SHP77 (cell line): Measurements from ENCODE around the gene DRICH1.
"Not testable (repeated sequence)": the region's sequence is repeated elsewhere in the genome, so short reads cannot be mapped to it uniquely, and the experiment has no call there.

ENCODE experiments used
- DNase-seq, 2 experiments: peaks; one replicate each; lab custom pipeline; 2025; lab: John Stamatoyannopoulos, UW

The DRICH1 gene, protein sequence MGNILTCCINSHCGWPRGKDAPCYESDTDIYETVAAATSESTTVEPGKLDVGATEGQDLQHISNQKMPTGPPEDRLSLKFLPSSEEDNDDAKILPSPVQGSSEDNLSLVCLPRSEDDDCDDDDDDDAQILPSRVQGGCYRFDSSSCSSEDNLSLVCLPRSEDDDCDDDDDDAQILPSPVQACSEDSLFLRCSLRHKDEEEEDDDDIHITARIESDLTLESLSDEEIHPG

DNA sequence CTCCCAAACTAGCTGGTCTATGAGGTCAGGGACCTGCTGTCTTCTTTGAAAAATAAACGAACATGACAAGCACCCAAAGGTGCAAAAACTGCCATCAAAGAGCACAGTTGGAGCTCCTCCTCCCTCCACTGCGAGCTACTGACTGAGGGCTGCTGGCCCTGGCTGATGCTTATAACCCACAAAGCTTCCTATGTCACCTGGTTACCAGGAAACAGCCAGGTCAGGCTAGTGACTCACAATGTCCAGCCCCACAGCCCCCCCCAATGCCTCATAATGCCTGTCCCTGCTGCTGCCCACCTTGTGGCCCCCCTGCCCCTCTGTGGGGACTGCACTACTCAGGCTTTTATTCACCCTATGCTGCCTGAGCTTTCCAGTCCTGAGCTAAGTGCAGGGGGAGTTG lies at the start of gene DRICH1:
DRICH1 (minus strand) TSS at position 144 of the 400 bp plus-strand sequence. CDS start 298 bp downstream, outside the sequence.
- DNase-seq = no peak

DNA sequence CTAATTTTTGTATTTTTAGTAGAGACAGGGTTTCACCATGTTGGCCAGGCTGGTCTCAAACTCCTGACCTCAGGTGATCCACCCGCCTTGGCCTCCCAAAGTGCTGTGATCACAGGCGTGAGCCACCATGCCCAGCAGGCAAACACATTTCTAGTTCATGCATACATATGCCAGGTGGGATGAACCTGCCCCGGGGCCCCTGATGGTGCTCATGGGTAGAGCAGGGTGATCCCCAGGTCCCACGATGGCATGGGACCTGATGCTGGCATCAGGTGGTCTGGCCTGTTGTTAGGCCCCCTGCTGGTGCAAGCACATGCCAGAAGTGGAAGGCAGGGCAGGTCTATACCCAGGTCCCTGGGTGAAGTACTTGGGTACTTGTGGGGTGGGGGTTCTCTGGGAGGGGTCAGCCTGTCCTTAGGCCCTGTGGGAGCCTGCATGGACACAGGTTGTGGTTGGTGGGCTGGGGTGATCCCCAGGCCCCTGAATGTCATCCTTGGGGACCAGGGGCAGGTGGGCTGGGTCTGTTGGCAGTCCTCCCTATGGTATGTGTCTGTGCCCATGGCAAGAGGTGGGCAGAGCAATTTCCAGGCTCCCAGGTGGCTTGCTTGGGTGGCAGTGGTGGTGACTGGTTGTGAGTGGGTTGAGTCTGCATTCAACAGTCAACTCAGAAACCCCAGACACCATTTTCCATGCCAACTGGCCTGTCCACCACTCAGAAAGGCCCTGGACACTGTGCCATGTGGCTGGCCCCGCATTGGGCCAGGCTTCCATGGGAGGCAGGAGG lies 49.1 kb upstream of the DRICH1 start:
- no peak for DNase-seq

DNA sequence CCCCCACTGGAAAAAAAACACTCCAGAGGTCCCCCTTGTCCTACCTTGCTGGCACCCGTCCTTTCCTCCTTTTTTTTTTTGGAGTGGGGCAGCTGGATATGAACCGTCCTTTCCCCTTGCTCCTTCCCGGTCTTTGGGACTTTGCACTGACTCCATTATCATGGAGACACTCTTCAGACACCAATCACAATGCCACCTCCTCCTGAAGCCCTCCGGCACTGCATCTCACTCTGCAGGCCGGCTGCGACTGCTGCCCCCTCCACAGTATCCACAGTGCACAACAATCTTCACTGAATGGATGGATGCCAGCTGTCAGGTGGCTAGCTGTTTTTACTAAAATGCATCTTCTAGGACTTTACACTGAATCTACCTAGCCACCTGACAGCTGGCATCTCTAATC lies 46.0 kb upstream of the DRICH1 start:
- no peak for DNase-seq

DNA sequence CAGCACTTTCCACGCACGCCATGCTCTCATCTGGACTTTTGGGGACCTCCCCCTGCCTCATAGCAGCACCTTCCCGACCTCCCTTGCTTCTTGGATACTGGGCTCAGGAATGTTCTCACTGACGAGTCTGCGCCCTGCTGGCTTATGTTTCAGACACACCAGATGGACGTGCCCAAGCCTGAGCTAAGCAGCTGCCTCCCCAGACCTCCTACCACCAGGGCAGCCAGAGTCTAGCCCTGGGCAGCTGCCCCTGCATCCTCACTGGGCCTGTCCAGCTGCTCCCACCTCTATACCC lies 45.5 kb upstream of the DRICH1 start:
- no peak for DNase-seq

DNA sequence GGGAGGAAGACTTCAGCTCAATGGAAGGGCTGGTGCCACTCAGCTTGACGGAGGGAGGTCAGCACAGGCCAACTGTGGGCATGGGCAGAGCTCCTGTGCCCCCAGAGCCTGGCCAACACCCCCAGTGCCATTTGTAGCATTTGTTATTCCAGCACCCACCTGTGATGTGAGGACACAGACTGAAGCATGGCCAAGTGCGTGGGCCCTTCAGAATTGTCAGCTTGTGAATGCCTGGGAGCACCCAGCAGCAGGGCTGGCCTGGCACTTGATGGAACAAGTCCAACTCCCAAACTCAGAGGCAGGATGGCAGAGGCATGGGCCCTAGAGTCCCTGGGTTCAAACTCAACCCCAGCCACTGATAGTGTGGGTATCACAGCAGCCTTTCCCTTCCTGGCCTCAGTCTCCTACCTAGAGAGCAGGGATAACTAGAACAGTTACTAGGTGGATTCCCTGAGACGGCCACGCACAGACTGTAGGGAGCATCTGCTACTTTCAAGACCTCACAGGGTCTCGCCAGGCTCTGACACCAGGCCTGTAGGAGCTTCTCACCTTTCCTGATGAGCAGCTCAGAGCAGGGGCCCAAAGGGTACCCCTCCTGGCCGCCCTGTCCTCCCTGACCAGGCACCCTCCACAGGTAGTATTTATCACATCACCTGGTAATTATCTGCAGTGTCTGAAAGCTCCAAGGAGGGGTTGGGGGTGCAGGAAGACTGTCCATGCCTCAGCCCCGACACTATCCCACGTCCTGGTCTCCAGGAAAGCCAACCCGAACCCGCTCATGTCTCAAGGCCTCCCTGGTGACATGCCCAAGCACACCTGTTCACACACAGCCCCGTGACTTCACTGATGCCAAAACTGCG lies 45.0 kb upstream of the DRICH1 start:
- not testable (repeated sequence) for DNase-seq

DNA sequence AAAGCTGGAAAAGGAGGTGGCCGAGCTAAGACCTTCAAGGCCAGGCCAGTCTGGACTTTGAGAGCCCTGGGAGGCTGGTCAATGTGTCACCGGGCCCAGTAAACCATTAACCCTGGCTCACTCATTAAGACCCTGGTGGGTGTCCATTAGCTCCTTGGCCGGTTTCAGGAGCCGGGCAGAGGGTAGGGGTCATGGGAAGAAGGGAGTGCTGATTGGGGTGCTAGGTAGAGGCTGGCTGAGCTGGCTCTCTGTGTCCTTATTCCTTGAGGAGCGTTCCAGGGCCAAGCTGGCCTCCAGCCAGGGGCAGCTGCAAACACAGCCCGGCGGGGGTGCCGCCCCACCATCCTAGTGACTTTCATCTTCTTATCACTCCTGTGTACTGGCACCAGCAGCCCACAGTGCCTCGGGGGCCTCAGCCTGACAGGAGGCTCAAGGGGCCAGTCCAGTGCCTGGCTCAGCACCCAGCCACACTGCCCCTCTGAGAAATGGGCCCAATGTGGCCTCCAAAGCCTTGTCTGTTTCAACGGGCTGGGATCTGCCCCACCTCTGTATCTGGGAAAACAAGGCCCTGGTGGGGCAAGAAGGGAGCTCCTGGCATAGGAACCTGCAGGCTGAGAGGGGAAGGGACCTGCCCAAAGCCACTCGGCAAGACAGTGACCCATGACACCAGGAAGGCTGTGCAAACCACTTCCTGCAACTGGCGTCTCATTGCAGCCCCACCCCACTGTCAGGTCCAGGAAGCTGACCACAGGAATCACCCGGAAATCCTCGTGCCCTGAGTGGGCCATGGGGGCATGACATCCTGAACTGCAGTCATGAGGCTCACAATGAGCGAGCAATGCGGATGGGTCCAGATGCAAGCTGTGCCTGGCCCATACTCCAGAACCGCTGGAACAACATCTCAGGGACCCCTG lies 43.6 kb upstream of the DRICH1 start:
- DNase-seq = no peak

DNA sequence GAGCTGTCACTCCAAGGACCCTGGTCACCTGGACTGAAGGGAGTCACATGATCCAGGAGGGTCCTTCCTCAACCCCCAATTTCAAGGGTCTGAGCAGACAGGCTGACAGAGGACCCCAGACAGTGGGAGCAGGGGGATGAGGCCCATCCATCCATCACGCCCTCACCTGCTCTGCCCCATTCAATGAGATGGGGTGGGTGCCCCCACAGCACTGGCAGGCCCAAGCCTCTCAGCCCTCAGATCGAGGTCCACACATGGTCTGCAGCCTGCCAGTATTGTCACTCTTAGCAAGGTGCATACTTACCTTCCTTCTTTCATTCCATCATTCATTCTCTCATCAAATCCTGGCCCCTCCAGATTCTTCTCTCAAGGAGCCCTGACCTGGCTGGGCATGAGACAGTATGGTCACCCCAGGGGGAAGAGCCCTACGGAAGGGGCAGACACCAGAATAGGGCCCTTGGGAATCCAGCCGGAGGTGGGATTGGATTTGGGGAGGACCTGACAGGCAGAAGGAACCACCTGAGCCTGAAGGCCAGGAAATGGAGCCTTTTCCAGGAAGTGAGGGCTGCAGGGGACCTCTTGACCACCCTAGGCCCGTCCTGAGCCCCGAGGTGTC lies 42.9 kb upstream of the DRICH1 start:
- not testable (repeated sequence) for DNase-seq

DNA sequence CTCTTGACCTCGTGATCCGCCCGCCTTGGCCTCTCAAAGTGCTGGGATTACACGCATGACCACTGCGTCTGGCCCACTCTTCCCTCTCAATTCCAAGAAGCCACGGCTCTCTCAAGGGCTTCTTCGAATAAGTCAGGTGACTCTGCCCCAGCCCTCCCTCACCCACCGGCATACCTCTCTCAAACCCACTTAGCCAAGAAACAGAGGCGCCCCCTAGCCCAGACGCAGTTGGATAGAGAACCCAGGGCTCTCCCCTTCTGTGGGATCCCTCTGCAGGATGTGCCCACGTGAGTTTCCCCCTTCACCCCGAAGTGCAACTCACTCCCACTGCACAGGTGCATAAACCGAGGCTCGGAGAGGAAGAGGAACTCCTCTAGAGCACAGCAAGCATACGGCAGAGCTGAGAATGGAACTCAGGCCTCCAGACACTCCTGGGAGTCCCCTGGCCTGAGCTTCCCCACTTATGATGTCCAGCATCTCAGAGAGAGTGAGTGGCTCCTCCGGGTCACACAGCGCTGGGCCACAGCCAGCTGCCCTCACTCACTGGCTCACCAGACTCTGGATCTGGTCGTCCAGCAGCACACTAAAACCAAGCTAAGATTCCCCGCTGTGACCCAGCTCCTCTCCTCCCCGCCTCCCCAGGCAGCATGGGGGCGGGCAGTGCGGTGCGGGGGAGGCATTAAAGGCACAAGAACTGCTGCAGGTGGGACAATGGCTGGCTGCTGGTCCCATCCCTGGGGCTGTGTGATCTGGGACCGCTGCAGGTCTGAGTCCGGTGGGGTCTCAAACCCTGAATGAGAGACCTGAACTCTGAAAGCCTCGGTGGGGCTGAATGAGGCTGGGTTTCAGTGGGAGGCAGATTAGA lies 41.9 kb upstream of the DRICH1 start:
- no peak for DNase-seq

DNA sequence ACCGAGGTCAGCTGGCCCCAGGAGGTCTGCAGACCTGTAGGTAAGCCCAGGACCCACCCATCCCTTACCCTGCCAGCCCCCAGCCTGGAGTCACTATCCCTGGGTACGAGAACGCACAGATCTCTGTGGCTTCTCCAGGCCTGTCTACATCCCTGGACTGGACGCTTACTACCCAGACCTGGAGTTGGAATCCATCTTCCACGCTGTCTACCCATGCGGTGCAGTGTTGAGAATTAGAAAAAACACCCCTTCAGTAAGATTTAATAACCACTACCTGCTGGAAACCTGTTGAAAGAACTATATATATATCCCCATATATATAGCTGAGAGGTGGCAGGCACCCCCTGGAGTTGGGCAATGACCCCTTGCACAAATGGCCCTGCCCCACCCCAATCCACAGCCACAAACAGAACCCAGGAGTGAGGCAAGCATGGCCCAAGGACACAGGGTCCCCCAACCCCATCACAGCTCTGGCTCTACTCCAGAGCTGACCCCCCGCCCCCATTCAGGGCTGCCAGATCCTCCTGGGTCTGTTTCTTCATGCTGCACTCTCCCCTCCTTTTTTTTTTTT lies 41.0 kb upstream of the DRICH1 start:
- no peak for DNase-seq

DNA sequence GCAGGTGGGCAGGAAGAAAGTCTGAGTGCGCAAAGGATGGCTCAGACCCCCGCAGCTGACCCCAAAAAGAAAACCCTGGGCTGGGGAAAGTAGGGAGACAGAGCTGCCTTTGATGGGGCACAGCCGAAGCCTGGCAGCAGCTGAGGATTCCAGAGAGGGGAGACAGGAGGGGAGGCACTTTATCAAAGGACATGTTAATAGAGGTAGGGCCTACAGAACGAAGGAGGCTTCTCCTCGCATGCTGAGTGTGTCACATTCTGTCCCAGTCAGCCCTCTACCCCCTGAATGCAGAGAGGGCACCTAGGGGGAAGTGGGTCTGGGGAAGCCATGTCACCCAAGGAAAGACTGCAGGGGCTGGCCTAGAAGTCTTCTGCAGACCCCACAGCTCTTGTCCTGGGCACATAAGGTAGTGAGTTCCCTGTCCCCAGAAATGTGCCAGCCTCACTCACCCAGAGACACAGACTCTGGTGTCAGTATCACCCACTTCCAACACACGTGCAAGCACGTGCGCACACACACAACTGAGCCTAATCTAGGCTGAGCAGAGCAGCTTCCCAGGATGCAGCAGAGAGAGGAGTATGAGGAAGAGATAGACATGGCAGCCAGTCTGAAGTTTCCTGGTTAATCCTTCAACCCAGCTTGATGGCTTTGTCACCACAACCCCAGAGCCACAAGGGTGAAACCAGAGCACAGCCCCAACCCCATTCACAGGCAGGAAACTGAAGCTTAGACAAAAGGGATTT lies 40.4 kb upstream of the DRICH1 start:
- DNase-seq = not testable (repeated sequence)

DNA sequence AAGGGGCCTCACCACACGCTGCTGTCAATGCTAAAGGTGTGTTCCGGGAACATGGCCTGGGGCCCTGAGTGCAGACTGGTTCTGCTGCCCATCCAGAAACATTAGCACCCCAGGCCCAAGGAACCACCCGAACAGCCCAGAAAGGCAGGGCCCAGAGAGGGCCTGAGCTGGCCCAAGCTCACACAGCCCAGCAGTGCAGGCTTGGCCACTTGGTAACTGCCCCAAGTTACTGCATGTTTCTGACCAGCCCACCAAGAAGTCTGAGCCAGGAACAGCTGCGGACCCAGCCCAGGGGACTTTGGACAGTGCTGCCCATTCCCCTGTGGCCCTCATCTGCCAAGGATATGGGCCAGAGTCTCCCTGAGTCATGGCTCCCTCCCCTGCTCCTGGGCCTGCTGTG lies 39.3 kb upstream of the DRICH1 start:
- not testable (repeated sequence) for DNase-seq

DNA sequence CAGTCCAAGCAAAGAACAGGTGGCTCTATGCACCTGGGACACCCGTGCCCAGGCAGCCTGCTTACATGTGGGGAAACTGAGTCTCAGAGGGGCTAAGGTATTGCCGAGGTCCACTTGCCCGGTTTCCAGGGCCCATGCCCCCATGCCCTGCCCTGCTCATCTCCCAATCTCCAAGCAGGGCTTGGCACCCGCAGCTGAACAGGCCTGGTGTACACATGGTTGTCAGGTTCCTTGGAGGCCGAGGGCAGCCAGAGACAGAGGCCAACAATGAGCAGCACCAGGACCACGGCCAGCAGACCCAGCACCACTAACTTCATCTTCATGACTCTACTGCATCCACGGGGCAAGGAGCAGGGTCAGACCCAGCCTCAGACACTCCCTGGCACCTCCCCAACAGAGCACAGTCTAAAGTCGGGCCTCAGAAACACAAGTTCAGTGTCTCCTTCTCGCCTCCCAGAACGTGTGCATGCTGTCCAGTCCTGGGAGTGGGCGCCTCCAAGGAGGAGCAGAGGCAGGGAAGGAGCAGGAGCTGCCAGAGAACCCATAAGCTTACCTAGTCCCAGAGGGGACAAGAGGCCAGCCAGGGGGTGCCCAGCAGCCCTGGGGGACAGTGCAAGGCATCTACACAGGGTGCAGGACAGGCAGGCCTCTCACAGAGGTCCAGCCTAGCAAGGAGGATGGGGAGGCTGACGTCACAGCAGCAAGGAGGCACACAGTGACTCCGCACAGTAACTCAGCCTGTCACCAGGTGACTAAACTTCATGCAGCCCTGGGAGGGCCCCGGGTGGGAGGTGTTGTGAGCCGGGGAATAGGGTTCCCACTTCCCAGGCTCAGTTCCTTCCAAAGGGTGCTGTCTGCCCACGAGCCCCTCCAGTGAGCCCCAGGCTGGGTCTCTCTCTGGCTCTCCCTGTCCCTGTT lies 38.5 kb upstream of the DRICH1 start:
- no peak for DNase-seq

DNA sequence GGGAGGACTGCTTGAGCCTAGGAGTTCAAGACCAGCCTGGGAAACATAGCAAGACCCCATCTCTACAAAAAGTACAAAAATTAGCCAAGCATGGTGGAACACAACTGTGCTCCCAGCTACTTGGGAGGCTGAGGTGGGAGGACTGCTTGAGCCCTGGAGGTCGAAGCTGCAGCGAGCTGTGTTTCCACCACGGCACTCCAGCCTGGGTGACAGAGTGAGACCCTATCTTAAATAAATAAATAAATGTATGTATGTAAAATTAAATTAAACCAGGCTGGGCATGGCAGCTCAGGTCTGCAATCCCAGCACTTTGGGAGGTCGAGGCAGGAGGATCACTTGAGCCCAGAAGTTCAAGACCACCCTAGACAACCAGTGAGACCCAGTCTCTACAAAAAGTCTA lies 28.3 kb upstream of the DRICH1 start:
- DNase-seq = not testable (repeated sequence)

DNA sequence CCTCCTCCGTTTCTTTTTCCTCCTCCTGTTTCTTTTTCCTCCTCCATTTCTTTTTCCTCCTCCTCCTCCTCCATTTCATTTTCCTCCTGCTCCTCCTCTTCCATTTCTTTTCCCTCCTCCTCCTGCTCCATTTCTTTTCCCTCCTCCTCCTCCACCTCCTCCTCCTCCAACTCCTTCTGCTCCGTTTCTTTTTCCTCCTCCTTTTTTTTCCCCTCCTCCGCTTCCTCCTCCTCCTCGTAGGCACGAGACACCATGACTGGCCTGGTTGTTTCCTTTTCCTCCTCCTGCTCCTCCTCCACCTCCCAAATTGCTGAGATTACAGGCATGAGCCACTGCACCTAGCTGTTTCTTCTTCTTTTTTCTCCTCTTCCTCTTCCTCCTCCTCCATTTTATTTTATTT lies 25.6 kb upstream of the DRICH1 start:
- no peak for DNase-seq

DNA sequence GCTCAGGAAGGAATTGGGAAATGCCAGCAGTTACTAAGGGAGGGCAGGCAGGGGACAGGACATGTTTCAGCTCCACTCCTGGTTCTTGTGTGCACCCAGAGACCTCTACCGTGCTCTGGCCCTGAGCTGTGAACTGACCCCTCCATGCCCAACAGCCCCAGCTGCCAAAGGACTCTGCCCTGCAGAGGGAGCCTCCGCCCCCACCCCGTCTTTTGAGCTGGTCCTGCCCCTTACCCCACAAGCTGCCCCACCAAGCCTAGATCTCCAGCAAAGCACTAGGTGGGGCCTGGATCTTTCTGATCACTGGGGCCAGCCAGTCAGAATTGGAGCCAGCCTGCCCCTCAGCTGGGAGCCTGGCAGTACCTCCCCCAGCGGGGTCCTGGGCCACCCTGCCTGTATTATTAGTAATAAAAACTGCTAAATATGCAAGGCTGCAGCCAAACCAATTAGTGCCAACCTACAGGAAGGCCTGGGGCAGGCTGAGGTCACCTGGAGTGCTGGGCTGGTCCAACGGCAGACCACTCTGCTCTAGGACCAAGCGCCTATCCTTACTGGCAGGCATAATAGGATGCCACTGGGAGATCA lies 23.9 kb upstream of the DRICH1 start:
- DNase-seq = no peak

DNA sequence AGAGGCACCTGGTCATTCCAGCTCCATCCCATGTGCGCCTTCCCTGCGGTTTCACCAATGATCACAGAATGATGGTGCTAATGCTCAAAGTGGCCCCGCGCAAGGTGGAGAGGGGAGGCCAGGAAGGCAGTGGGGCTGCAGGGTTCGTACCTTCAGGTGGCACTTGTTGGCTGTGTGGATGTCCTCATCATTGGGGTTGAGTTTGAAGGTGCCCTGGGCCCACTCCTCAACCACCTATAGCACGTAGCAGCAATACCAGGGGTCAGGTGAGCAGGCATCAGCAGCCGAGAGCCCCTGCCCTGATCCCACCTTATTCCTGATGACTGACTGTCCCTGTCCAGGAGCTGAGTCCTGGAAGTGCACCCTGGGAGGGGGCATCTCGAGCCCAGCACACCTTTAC lies 20.6 kb upstream of the DRICH1 start:
- no peak for DNase-seq

DNA sequence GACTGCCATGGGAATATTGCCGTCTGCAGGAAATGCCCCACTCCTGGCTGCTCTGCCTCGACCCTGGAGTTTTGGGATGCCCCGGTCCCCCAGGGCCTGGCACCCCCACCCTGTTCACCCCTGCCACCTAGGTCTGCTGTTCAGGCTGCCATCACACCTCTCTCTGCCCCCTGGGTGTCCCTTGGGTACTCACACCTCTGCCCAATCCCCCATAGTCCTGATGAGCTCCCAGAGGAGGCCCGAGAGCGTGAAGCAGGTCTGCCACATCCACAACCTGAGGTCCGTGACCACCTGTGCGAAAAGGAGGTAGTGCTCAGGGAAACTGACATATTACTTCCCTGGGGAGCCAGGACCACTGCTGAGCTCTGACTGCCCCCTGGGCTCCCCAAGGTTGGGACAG lies 20.2 kb upstream of the DRICH1 start:
- DNase-seq = no peak

DNA sequence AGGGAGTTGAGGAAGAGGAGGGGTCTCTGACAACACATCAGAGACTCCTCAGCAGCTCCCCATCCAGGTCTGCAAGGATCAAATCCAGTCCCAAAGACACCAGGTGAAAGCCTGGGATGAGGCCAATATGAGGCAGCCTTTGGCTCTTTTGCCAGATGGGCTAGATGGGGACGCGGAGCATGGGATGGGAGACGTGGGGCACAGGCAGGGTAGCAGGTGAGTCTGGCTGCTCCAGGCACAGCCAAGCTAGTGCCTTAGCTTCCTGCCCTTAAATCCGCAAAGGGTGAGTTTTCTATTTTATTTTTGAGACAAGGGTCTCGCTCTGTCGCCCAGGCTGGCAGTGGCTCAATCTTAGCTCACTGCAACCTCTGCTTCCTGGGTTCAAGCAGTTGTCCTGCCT lies 19.6 kb upstream of the DRICH1 start:
- DNase-seq = no peak
